ENCODE measurements around the gene SLC9A5.

DNA sequence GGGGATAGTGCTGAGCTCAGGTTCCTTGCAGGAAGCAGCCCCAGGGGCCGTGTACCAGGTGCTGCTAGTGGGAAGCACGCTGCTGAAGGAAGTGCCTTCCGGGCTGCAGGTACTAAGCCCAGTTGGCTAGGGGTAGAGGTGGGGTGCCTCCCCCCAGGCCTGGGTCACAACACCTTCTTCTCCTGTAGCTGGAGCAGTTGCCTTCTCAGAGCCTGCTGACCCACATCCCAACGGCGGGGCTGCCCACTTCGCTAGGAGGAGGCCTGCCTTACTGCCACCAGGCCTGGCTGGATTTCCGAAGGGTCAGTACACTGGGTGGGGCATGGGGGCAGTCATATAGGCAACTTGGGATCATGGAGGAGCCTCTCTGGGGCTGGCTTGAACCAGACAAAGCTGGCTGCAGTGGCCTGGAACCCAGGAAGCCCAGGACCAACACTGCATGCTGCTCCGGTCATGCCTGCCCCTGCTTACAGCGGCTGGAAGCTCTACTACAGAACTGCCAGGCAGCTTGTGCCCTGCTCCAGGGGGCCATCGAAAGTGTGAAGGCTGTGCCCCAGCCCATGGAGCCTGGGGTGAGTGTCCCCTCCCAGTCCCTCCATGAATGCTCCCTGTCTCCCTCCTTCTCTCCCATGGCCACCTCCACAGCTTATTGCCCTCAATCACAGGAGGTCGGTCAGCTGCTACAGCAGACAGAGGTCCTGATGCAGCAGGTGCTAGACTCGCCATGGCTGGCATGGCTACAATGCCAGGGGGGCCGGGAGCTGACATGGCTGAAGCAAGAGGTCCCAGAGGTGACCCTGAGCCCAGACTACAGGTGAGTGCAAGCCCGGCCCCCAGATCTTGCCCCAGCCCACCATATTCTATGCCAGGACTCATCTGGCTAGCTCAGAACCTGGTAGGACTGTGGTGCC, 33.0 kb downstream of the SLC9A5 start:
- no peak for TF ChIP-seq POLR2A (IDR thresholded peaks at IDR 0.05)
- TF ChIP-seq, protein P1, sequence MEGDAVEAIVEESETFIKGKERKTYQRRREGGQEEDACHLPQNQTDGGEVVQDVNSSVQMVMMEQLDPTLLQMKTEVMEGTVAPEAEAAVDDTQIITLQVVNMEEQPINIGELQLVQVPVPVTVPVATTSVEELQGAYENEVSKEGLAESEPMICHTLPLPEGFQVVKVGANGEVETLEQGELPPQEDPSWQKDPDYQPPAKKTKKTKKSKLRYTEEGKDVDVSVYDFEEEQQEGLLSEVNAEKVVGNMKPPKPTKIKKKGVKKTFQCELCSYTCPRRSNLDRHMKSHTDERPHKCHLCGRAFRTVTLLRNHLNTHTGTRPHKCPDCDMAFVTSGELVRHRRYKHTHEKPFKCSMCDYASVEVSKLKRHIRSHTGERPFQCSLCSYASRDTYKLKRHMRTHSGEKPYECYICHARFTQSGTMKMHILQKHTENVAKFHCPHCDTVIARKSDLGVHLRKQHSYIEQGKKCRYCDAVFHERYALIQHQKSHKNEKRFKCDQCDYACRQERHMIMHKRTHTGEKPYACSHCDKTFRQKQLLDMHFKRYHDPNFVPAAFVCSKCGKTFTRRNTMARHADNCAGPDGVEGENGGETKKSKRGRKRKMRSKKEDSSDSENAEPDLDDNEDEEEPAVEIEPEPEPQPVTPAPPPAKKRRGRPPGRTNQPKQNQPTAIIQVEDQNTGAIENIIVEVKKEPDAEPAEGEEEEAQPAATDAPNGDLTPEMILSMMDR (IDR thresholded peaks at IDR 0.05), result no peak

All from testis (tissue), 2 donors.